OCI-LY3 (cell line): ENCODE results near the gene PKD1L1.

Experiments used
- CTCF ChIP-seq: fragments of 200-600, 300-600 bp; sonication (generic); IDR thresholded peaks from 2 replicates; pipeline ENCODE4 v1.5.1; 2014; ENCODE audit warnings: antibody characterized with exemption, low read length, low read depth
- EZH2phosphoT487 ChIP-seq: fragments of 200-600 bp; shearing (Covaris generic); IDR thresholded peaks from 2 replicates; pipeline ENCODE4 v1.6.1; 2018; ENCODE audit warnings: antibody characterized with exemption, mixed run types, low read depth

GRCh38 chr7:47924266-47924665 is 24.0 kb downstream of the PKD1L1 start:
- TF ChIP-seq CTCF = no peak
- no peak for TF ChIP-seq EZH2phosphoT487
